Esophagus (tissue), 2 donors: ENCODE data around the gene OR2T34. TPM values are rescaled to one million over a fixed set of nuclear protein-coding genes. Genes with fewer than 3 reads are reported as not detected.
"Not testable (repeated sequence)": the region's sequence is repeated elsewhere in the genome, so short reads cannot be mapped to it uniquely, and the experiment has no call there.

Source experiments
- H3K27ac ChIP-seq, 2 donors: one replicate each; pipeline ENCODE4 v1.5.1; 2013; ENCODE audit warnings: low read depth in 2 of 2, mild to moderate bottlenecking in 2 of 2, inconsistent platforms in 1 of 2, low read length in 1 of 2, moderate library complexity in 1 of 2
- H3K27me3 ChIP-seq, 2 donors: one replicate each; pipeline ENCODE4 v1.6.1; 2013; ENCODE audit warnings: low read length in 2 of 2, control low read depth in 1 of 2, mild to moderate bottlenecking in 1 of 2; ENCODE audit not compliant: insufficient read depth in 2 of 2, control insufficient read depth in 1 of 2
- H3K36me3 ChIP-seq, 2 donors: one replicate each; pipeline ENCODE4 v1.6.1; 2013; ENCODE audit warnings: low read length in 1 of 2; ENCODE audit not compliant: control insufficient read depth in 2 of 2, insufficient read depth in 2 of 2
- H3K4me1 ChIP-seq, 2 donors: one replicate each; pipeline ENCODE4 v1.6.1; 2013; ENCODE audit warnings: low read length in 1 of 2; ENCODE audit not compliant: control insufficient read depth in 2 of 2, insufficient read depth in 2 of 2
- H3K4me3 ChIP-seq, 2 donors: one replicate each; pipeline ENCODE4 v1.5.1; 2013; ENCODE audit warnings: low read length in 2 of 2, mild to moderate bottlenecking in 2 of 2, low read depth in 1 of 2, moderate library complexity in 1 of 2
- H3K9me3 ChIP-seq, 2 donors: one replicate each; pipeline ENCODE4 v1.6.1; 2013; ENCODE audit warnings: mild to moderate bottlenecking in 2 of 2, low read depth in 1 of 2, low read length in 1 of 2, moderate library complexity in 1 of 2; ENCODE audit not compliant: control insufficient read depth in 2 of 2, insufficient read depth in 1 of 2
- WGBS, 2 donors: extraction: QIAGEN DNeasy Blood & Tissue Kit; methylation state at CpG; one replicate each; pipeline ENCODE4 v1.1.7; 2013; 5-methylcytosine and 5-hydroxymethylcytosine counted together
- polyA plus RNA-seq, 2 donors: library from polyadenylated mRNA; stranded (reverse); fragments of 200-250 nt; gene quantifications; one replicate each; pipeline ENCODE4 v1.2.3, GENCODE V29; 2013
- donor health status: healthy with polysubstance abuse.
- donor health status: Bipolar disorder and iron deficiency.

The OR2T34 gene
- polyA plus RNA-seq, 2 donors, result not detected

DNA sequence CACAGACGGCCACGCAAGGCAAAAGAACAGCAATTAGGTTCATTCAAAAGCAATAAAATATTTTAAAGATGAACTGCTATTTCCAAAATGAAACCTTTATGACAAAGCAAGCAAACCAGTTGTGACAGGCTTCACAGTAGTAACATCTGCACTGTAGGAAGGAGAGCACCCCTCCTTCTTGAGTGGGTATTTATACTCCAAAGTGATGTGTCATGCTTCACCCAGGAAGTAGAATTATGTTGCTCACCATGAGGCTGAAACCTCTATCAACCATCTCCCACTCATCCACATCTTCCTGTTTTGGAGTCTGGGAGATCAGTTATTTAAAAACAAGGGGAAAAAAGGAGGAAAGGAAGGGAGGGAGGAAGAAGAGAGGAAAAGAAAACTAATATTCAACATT, 22.1 kb upstream of the OR2T34 start:
- no peaks in the 10 kb centered on the region for H3K9me3 ChIP-seq
- H3K4me3 ChIP-seq, result no peak overlapping the region
- H3K36me3 ChIP-seq, result no peaks in the 10 kb centered on the region
- WGBS, 2 donors, result 66 to 73% methylated on average over 2 of the region's 2 CpGs
- no peaks in the 10 kb centered on the region for H3K4me1 ChIP-seq
- no peak overlapping the region for H3K27ac ChIP-seq
- H3K27me3 ChIP-seq, result no peaks in the 10 kb centered on the region

DNA sequence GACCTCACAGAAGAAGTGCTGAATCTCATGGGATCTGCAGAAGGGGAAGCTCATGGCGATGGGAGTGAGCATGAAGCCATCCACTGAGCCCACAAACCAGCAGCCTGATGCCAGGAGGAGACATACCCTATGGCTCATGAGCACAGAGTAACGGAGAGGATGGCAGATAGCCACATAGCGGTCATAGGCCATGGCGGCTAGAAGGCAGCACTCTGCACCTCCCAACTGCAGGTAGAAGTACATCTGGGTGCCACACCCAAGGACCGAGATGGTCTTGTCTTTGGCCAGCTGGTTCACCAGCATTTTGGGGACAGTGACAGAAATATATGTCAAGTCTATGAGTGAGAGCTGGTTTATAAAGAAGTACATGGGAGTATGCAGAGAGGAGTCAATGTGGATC, 18.7 kb upstream of the OR2T34 start:
- Histone ChIP-seq H3K27me3 (no peaks in the 10 kb centered on the region), H3K36me3 (no peaks in the 10 kb centered on the region), H3K4me1 (no peaks in the 10 kb centered on the region), H3K9me3 (no peaks in the 10 kb centered on the region), H3K27ac (no peak overlapping the region), H3K4me3 (no peak overlapping the region)
- 82 to 92% methylated on average over 5 of the region's 5 CpGs for WGBS, 2 donors

DNA sequence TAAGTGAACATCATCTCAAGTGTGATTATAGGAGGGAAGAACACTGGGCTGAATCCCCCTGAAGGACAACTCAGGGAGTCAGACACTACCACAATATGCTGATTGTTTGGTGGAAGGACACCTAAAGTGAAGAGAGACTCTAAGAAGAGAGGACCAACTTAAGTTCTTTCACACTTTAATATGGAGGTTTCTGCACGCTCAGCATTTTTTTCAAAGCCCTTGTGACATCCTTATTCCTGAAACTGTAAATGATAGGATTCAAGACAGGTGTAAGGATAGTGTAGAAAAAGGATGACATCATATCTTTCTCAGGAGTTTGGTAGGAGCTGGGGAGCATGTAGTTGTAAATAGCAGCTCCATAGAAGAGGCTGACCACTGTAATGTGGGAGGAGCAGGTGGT, 18.1 kb upstream of the OR2T34 start:
- 70 to 71% methylated on average over 1 of the region's 1 CpG for WGBS, 2 donors
- Histone ChIP-seq H3K36me3 (no peaks in the 10 kb centered on the region), H3K27ac (no peak overlapping the region), H3K4me1 (no peaks in the 10 kb centered on the region), H3K27me3 (no peaks in the 10 kb centered on the region), H3K9me3 (no peaks in the 10 kb centered on the region), H3K4me3 (no peak overlapping the region)

DNA sequence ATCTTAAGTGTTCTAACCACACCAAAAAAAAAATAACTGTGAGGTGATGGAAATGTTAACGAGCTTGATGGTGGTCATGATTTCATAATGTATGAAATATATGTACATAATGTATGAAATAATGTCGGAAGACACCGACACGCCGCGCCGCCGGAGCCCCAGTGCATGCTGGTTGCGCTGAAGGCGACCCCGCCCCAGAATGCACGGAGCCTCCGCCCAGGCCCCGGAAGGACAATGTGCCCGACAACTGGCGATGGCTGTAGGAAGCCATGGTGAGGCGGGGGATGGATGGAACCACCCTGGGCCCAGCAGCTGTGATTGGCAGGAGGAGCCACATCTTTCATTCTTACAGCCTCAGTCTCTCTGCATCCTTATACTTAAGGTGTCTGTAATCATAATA, 15.5 kb upstream of the OR2T34 start:
- H3K36me3 ChIP-seq, result no peaks in the 10 kb centered on the region
- no peak overlapping the region for H3K27ac ChIP-seq
- no peaks in the 10 kb centered on the region for H3K4me1 ChIP-seq
- 91% methylated on average over 17 of the region's 17 CpGs for WGBS, 2 donors
- H3K9me3 ChIP-seq, result no peaks in the 10 kb centered on the region
- no peak overlapping the region for H3K4me3 ChIP-seq
- H3K27me3 ChIP-seq, result no peaks in the 10 kb centered on the region

DNA sequence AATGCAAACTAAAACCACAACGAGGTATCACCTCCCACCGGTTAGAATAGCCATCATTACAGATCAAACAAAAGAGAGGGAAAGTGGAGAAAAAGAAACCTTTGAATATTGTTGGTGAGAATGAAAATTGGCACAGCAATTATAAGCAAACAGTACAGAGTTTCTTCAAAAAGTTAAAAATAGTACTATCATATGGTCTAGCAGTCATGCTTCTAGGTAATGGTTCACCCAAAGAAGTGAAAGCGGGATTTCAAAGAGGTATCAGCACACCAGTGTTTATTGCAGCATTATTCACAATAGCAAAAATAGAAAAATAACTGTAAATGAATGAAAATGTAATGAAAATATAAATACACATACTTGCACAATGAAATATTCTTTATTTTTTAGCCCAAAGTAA, 14.8 kb upstream of the OR2T34 start:
- no peaks in the 10 kb centered on the region for H3K27me3 ChIP-seq
- H3K9me3 ChIP-seq, result no peaks in the 10 kb centered on the region
- no peak overlapping the region for H3K27ac ChIP-seq
- no peak overlapping the region for H3K4me3 ChIP-seq
- WGBS, 2 donors, result 81% methylated on average over 3 of the region's 3 CpGs
- no peaks in the 10 kb centered on the region for H3K36me3 ChIP-seq
- no peaks in the 10 kb centered on the region for H3K4me1 ChIP-seq

DNA sequence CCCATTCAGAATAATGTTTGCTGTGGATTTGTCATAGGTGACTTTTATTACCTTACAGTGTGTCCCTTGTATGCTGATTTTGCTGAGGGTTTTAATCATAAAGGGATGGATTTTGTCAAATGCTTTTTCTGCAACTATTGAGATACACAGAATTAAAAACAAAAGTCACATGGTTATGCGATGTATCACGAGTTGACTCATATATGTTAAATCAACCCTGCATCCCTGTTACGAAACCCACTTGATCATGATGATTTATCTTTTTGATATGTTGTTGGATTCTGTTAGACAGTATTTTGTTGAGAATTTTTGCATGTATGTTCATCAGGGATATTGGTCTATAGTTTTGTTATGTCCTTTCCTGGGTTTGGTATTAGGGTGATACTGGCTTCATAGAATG, 10.7 kb upstream of the OR2T34 start:
- H3K36me3 ChIP-seq, result no peaks in the 10 kb centered on the region
- no peaks in the 10 kb centered on the region for H3K9me3 ChIP-seq
- H3K27me3 ChIP-seq, result no peaks in the 10 kb centered on the region
- WGBS, 2 donors, result 75% methylated on average over 3 of the region's 3 CpGs
- no peak overlapping the region for H3K27ac ChIP-seq
- no peak overlapping the region for H3K4me3 ChIP-seq
- no peaks in the 10 kb centered on the region for H3K4me1 ChIP-seq

DNA sequence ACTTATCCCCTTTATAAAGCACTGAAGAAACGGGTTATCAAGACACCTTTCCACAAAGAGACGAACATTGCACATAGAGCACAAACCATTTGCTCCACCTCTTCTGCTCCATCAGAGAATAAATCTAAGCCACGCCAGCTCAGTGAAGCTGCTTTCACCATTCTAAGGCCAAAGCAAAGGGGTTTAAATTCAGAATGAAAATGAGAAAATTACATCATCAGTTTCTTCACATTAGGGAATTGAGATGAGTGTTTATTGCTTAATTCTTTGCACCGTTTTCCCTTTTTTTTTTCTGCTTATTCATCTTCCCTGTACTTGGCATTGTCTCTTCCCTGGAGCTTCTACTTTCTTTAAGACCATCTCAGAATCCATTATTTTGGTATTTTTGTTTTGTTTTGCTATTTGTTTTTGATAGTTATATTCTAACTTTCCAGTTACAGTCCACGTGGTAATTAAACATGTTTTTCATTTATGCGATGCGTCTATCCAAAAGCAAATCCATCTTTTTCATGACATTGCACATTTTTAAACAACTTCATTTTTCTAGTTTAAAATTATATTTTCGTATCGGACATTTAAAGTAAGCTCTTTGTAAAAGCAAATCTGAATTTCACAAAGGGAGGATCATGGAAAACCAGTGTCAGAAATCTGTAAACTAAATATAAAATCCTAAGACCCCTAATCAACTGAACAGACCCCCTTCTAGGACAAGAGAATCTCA, 1.9 kb upstream of the OR2T34 start:
- no peaks in the 10 kb centered on the region for H3K27me3 ChIP-seq
- no peaks in the 10 kb centered on the region for H3K36me3 ChIP-seq
- no peaks in the 10 kb centered on the region for H3K9me3 ChIP-seq
- WGBS, 2 donors, result 79 to 80% methylated on average over 9 of the region's 9 CpGs
- no peaks in the 10 kb centered on the region for H3K4me1 ChIP-seq
- H3K27ac ChIP-seq, result no peak overlapping the region
- no peak overlapping the region for H3K4me3 ChIP-seq

DNA sequence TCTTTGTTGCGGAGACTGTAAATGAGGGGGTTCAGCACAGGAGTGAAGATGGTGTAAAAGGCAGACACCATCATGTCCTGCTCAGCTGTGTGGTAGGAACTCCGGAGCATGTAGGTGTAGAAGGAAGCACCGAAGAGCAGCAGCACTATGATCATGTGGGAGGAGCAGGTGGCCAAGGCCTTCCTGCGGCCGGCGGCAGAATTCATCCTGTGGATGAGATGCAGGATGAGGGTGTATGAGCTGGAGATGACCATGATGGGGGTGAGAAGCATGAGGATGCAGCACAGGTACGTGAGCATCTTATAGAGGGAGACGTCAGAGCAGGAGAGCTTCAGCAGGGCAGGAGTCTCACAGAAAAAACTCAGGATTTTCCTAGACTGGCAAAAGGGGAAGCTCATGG, 701 bp downstream of the OR2T34 start:
- 80 to 98% methylated on average over 2 to 6 of the region's 8 CpGs for WGBS, 2 donors
- not testable (repeated sequence) for H3K27me3 ChIP-seq, H3K4me3 ChIP-seq, H3K9me3 ChIP-seq, H3K36me3 ChIP-seq, H3K4me1 ChIP-seq, H3K27ac ChIP-seq

DNA sequence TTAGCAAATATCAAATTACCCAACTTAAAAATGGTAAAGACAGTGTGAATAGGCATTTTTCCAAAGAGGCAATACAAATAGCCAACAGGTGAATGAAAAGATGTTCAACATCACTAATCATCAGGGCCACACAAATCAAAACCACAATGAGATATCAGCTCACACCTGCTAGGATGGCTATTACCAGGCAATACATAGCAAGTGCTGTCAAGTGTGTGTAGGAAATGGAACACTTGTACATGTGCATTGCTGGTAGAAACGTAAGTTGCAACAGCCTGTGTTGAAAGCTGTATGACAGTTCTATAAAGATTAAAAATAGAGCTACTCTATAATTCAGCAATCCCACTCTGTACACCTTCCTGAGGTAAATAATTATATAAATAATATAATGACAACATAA, 2.5 kb downstream of the OR2T34 start:
- not testable (repeated sequence) for H3K4me3 ChIP-seq, H3K36me3 ChIP-seq, H3K27me3 ChIP-seq, H3K4me1 ChIP-seq, H3K27ac ChIP-seq, H3K9me3 ChIP-seq
- no CpG with 5 or more reads among the region's 1 CpG for WGBS, 2 donors

DNA sequence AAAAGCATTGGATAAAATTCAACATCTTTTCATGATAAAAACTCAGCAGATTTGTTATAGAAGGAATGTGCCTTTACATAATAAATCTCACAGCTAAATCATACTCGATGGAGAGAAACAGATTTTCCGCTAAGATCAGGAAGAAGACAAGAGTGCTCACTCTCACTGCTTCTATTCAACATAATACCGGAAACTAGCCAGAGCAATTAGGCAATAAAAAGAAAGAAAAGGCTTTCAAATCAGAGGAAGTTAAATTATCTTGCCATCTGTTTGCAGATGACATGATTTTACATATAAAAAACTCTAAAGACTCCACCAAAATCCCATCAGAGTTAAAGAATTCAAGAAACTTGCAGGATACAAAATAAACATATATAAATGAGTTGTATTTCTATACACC, 3.7 kb downstream of the OR2T34 start:
- H3K36me3 ChIP-seq, H3K27me3 ChIP-seq, H3K4me1 ChIP-seq, H3K27ac ChIP-seq, H3K9me3 ChIP-seq, H3K4me3 ChIP-seq: not testable (repeated sequence)
- WGBS, 2 donors, result 83 to 86% methylated on average over 3 of the region's 3 CpGs
